ENCODE results near the gene ACACB.

- no peak for TF ChIP-seq MAX (IDR thresholded peaks at IDR 0.05)
- TF ChIP-seq, protein P1, sequence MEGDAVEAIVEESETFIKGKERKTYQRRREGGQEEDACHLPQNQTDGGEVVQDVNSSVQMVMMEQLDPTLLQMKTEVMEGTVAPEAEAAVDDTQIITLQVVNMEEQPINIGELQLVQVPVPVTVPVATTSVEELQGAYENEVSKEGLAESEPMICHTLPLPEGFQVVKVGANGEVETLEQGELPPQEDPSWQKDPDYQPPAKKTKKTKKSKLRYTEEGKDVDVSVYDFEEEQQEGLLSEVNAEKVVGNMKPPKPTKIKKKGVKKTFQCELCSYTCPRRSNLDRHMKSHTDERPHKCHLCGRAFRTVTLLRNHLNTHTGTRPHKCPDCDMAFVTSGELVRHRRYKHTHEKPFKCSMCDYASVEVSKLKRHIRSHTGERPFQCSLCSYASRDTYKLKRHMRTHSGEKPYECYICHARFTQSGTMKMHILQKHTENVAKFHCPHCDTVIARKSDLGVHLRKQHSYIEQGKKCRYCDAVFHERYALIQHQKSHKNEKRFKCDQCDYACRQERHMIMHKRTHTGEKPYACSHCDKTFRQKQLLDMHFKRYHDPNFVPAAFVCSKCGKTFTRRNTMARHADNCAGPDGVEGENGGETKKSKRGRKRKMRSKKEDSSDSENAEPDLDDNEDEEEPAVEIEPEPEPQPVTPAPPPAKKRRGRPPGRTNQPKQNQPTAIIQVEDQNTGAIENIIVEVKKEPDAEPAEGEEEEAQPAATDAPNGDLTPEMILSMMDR (IDR thresholded peaks at IDR 0.05): no peak
- no peak for TF ChIP-seq ESRRA (IDR thresholded peaks at IDR 0.05; ENCODE audit: borderline replicate concordance, low read length)
- TF ChIP-seq POLR2A (IDR thresholded peaks at IDR 0.05; ENCODE audit: low read length): no peak
- TF ChIP-seq CHD2 (IDR thresholded peaks at IDR 0.05; ENCODE audit: low read length, partially characterized antibody): no peak
- TF ChIP-seq SMC3 (IDR thresholded peaks at IDR 0.05): no peak
- TF ChIP-seq EP300 (IDR thresholded peaks at IDR 0.05): no peak
- TF ChIP-seq RCOR1 (IDR thresholded peaks at IDR 0.05; ENCODE audit: low read depth, low read length): no peak
Measured at GRCh38 chr12:109222062-109222461, 105.7 kb downstream of the ACACB start.
